HFFc6 (cell line): ENCODE measurements around the gene CHRNA5. TPM values are rescaled to one million over a fixed set of nuclear protein-coding genes. Genes with fewer than 3 reads are reported as not detected.

Experiments used
- DNase-seq: peaks from one replicate; pipeline ENCODE4 v3.0.0-alpha.2; 2018
- H3K27ac Mint-ChIP-seq: 2 replicates; pipeline ENCODE4 v1.8.0; 2020; ENCODE audit warnings: mild to moderate bottlenecking, mixed read lengths
- H3K27me3 Mint-ChIP-seq: 2 replicates; pipeline ENCODE4 v1.8.0; 2021; ENCODE audit warnings: mild to moderate bottlenecking, moderate library complexity, mixed read lengths; ENCODE audit not compliant: insufficient read depth
- H3K36me3 Mint-ChIP-seq: 2 replicates; pipeline ENCODE4 v1.8.0; 2021; ENCODE audit warnings: low read depth, mixed read lengths
- H3K4me1 Mint-ChIP-seq: 2 replicates; pipeline ENCODE4 v1.8.0; 2020; ENCODE audit warnings: low read depth, mixed read lengths
- H3K4me3 Mint-ChIP-seq: 2 replicates; pipeline ENCODE4 v1.8.0; 2020; ENCODE audit warnings: mild to moderate bottlenecking, moderate library complexity, mixed read lengths
- H3K9me3 Mint-ChIP-seq: 2 replicates; pipeline ENCODE4 v1.8.0; 2020; ENCODE audit warnings: mild to moderate bottlenecking, mixed read lengths
- CTCF ChIP-seq: fragments of 200-600 bp; sonication (generic); IDR thresholded peaks from 2 replicates; pipeline ENCODE4 v1.5.0; 2021; ENCODE audit warnings: antibody characterized with exemption, mild to moderate bottlenecking
- total RNA-seq, 6 experiments: library from RNA; stranded (reverse); fragmentation: NEBNext Ultra II Directional; extraction: Animal tissue kit (Norgen Biotek cat#: 25700); gene quantifications; 2 replicates in 1 of 6; 3 replicates in 5 of 6; pipeline ENCODE4 v1.2.3, GENCODE V29; 2021

The CHRNA5 gene
- total RNA-seq, 6 experiments from 2014 or later, result 0.94 to 2.1 (median 1.6) TPM

DNA sequence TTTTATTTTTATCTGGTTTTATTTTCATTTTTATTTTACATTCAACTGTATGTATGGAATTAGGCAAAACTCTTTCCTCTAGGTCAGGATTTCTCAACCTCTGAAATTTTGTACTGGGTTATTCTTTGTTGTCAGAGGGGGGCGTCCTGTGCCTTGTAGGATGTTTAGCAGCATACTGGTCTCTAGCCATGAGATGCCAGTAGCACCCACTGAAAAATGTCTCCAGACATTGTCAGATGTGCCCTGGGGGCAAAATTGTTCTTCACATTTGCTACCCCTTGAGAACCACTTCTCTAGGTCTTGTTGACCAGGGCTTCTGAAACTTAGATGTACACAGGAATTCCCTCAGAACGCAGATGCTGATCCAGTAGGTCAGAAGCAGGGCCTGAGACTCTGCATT lies 5.4 kb downstream of the CHRNA5 start:
- H3K4me1 Mint-ChIP-seq, result peaks cover 15% of the 10 kb centered on the region
- H3K27me3 Mint-ChIP-seq, result peaks cover 7% of the 10 kb centered on the region
- DNase-seq, result no peak
- H3K27ac Mint-ChIP-seq, result no peak overlapping the region
- no peak for TF ChIP-seq CTCF
- H3K4me3 Mint-ChIP-seq, result no peak overlapping the region
- H3K9me3 Mint-ChIP-seq, result no peaks in the 10 kb centered on the region
- H3K36me3 Mint-ChIP-seq, result no peaks in the 10 kb centered on the region

DNA sequence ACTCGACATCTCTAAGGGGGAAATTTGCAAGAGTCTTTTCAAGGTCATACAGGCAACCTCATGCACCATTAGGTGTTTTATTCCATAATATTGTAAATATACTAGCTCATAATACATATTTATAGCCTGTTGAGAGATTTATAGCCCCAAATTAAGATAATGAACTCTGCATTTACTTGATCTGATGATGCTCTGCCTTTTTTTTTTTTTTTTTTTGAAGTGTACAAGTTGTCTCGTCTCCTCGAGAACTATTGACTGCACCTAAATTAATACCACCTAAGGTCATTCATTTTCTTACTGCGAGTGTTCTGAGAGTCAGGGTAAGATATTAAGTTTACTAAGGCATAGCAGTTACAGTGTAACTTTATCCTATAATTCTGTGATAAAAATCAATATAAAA lies 6.1 kb downstream of the CHRNA5 start:
- H3K27me3 Mint-ChIP-seq, result peaks cover 4% of the 10 kb centered on the region
- no peak overlapping the region for H3K27ac Mint-ChIP-seq
- peaks cover 9% of the 10 kb centered on the region for H3K4me1 Mint-ChIP-seq
- no peak for DNase-seq
- H3K36me3 Mint-ChIP-seq, result no peaks in the 10 kb centered on the region
- no peaks in the 10 kb centered on the region for H3K9me3 Mint-ChIP-seq
- no peak for TF ChIP-seq CTCF
- no peak overlapping the region for H3K4me3 Mint-ChIP-seq

DNA sequence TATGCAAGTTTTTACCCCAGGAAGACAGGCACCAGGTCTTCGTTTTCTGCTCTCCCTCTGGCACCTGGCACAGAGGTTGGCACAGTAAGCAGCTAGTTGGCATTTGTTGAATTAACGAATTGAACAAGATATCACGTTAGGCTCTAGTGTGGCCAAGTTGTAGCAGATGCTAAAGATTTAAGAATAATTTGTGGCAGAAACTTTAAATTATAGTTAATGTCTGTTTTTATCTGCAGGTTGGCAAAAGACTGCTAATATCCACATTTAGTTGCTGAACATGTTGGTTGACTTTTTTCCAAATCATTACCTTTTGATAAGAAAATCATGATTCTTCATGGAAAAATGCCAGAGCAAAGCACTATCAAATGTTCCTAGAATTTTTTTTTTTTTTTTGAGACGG lies 8.1 kb downstream of the CHRNA5 start:
- H3K27me3 Mint-ChIP-seq, result peaks cover 4% of the 10 kb centered on the region
- H3K9me3 Mint-ChIP-seq, result no peaks in the 10 kb centered on the region
- H3K4me1 Mint-ChIP-seq, result no peaks in the 10 kb centered on the region
- TF ChIP-seq CTCF, result no peak
- no peaks in the 10 kb centered on the region for H3K36me3 Mint-ChIP-seq
- H3K4me3 Mint-ChIP-seq, result no peak overlapping the region
- H3K27ac Mint-ChIP-seq, result no peak overlapping the region
- no peak for DNase-seq

- H3K9me3 Mint-ChIP-seq, result no peaks in the 10 kb centered on the region
- H3K4me3 Mint-ChIP-seq, result no peak overlapping the region
- H3K27me3 Mint-ChIP-seq, result peaks cover 4% of the 10 kb centered on the region
- no peak for TF ChIP-seq CTCF
- no peak for DNase-seq
- H3K36me3 Mint-ChIP-seq, result no peaks in the 10 kb centered on the region
- H3K4me1 Mint-ChIP-seq, result no peaks in the 10 kb centered on the region
- no peak overlapping the region for H3K27ac Mint-ChIP-seq
Observed at GRCh38 chr15:78574944-78575343, 9.6 kb downstream of the CHRNA5 start.

DNA sequence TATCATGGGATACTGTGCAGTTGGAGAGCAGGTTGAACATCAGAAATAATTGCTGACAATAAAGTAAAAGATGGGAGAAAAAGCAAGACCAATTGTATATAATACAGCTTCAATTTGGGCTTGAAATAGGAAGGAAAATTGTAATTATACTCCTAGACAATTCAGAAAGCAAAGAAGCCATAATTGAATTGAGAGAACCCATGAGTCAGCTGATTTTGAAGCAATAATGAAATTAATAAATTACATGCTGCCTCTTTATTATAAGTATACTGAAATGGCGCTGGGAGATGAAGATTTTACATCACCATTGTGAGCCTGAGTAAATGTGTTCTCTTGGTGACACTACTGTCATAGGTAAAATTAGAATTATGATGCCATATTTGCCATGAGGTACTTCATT lies 32.3 kb downstream of the CHRNA5 start:
- Mint-ChIP-seq H3K36me3 (no peaks in the 10 kb centered on the region), H3K27me3 (peaks cover 5% of the 10 kb centered on the region), H3K4me3 (no peak overlapping the region), H3K9me3 (no peaks in the 10 kb centered on the region), H3K27ac (no peak overlapping the region), H3K4me1 (no peaks in the 10 kb centered on the region)
- no peak for TF ChIP-seq CTCF
- no peak for DNase-seq

DNA sequence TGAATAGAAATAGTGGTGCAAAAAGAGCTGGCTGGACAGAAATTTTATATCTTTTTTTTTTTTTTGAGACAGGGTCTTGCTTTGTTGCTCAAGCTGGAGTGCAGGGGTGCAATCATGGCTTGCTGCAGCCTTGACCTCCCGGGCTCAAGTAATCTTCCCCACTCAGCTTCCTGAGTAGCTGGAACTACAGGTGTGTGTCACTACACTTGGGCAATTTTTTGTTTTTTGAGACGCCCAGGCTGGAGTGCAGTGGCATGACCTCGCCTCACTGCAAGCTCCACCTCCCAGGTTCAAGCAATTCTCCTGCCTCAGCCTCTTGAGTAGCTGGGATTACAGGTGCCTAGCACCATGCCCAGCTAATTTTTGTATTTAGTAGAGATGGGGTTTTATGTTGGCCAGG lies 33.0 kb downstream of the CHRNA5 start:
- Mint-ChIP-seq H3K36me3 (no peaks in the 10 kb centered on the region), H3K4me3 (no peak overlapping the region), H3K27me3 (peaks cover 6% of the 10 kb centered on the region), H3K4me1 (no peaks in the 10 kb centered on the region), H3K27ac (no peak overlapping the region), H3K9me3 (no peaks in the 10 kb centered on the region)
- TF ChIP-seq CTCF, result no peak
- DNase-seq, result no peak
